NCI-H146 treated with DMSO at 0.1 percent for 48 hours (cell line): ENCODE data around the gene SPTBN2.

ENCODE experiments used
- DNase-seq: peaks from one replicate; lab custom pipeline; 2025; ENCODE audit not compliant: unreplicated experiment; lab: John Stamatoyannopoulos, UW

The SPTBN2 gene

GRCh38 chr11:66705587-66706335 is 23.3 kb downstream of the SPTBN2 start:
- no peak for DNase-seq

- no peak for DNase-seq
Observed at GRCh38 chr11:66704659-66705360, 24.2 kb downstream of the SPTBN2 start.

- DNase-seq, result no peak
Observed at GRCh38 chr11:66701432-66702240, 27.4 kb downstream of the SPTBN2 start.

- no peak for DNase-seq
Observed at GRCh38 chr11:66700742-66701141, 28.3 kb downstream of the SPTBN2 start.

- no peak for DNase-seq
Observed at GRCh38 chr11:66700337-66700736, 28.7 kb downstream of the SPTBN2 start.

- no peak for DNase-seq
Observed at GRCh38 chr11:66698491-66698890, 30.5 kb downstream of the SPTBN2 start.

GRCh38 chr11:66697988-66698387 is 31.0 kb downstream of the SPTBN2 start:
- no peak for DNase-seq

- DNase-seq, result no peak
Observed at GRCh38 chr11:66696146-66696545, 32.9 kb downstream of the SPTBN2 start.

GRCh38 chr11:66694732-66695207 is 34.2 kb downstream of the SPTBN2 start:
- peak; percentile 79 for DNase-seq

- DNase-seq, result no peak
Observed at GRCh38 chr11:66694056-66694410, 35.0 kb downstream of the SPTBN2 start.

GRCh38 chr11:66693356-66694055 is 35.5 kb downstream of the SPTBN2 start:
- no peak for DNase-seq

- DNase-seq, result no peak
Observed at GRCh38 chr11:66692871-66693331, 36.1 kb downstream of the SPTBN2 start.

GRCh38 chr11:66692446-66692845 is 36.6 kb downstream of the SPTBN2 start:
- no peak for DNase-seq

GRCh38 chr11:66691311-66691980 is 37.6 kb downstream of the SPTBN2 start:
- no peak for DNase-seq

- no peak for DNase-seq
Observed at GRCh38 chr11:66689661-66690590, 39.1 kb downstream of the SPTBN2 start.

GRCh38 chr11:66688561-66689534 is 40.2 kb downstream of the SPTBN2 start:
- DNase-seq, result no peak

GRCh38 chr11:66687831-66688281 is 41.2 kb downstream of the SPTBN2 start:
- no peak for DNase-seq
